Measurements from ENCODE around the gene FBXO2. TPM values are rescaled to one million over a fixed set of nuclear protein-coding genes. Genes with fewer than 3 reads are reported as not detected.

The FBXO2 gene
- total and polyA plus RNA-seq, 9 of the 15 experiments (the other 6 are each of a cell fraction or from before 2014, with no cell fraction given): 0.04 to 1.9 (median 0.27) TPM

- in situ Hi-C loops (cut with MboI) (no loop called here), intact Hi-C loops (cut with micrococcal nuclease) (loop anchor here (1.0 to 2.0 kb wide), 3 partner anchors 60 to 98 kb away; no protein-coding TSS in a partner anchor)
- H3K9me3 ChIP-seq (replicated peaks; ENCODE audit: control insufficient read depth, insufficient read depth, low read depth, low read length): no peaks in the 10 kb centered on the region
- H3K79me2 ChIP-seq (ENCODE audit: control insufficient read depth, insufficient read depth, low read length): no peaks in the 10 kb centered on the region
- H3K36me3 ChIP-seq (ENCODE audit: control insufficient read depth, insufficient read depth, low read length): no peaks in the 10 kb centered on the region
- 7% methylated on average over 45 of the region's 47 CpGs for WGBS (ENCODE audit: insufficient coverage, low coverage, missing lambda C conversion rate)
- DNase-seq (ENCODE audit: extremely low read depth in 1 of 4, low spot score in 3 of 4) (peak; percentile 76 to 88 (median 81)), FAIRE-seq (no peak), ATAC-seq (peak; percentile 79)
- H3K27me3 ChIP-seq (ENCODE audit: control insufficient read depth in 2 of 2, insufficient read depth in 2 of 2, low read length in 2 of 2): no peaks in the 10 kb centered on the region; a peak in 1 of 5 replicates
- H3K9ac ChIP-seq (ENCODE audit: insufficient read depth in 1 of 2, low read depth in 2 of 2, low read length in 2 of 2): peak overlapping the region; percentile 24 to 86; a peak in 3 of 4 replicates
- H2AFZ ChIP-seq (ENCODE audit: low read depth, low read length): peak overlapping the region; percentile 86
- BruUV-seq (replicated peaks): no TSS peak
- H3K9me1 ChIP-seq (ENCODE audit: control insufficient read depth, insufficient read depth, low read length): no peaks in the 10 kb centered on the region
- H3K27ac ChIP-seq (ENCODE audit: extremely low read depth, low read depth, low read length): no peak overlapping the region
- H3K4me1 ChIP-seq (replicated peaks in 1 of 2; ENCODE audit: control insufficient read depth in 2 of 2, insufficient read depth in 2 of 2, low read length in 2 of 2): peaks cover 19 to 64% of the 10 kb centered on the region in 2 experiments; a peak in 4 of 5 replicates
- peak overlapping the region; percentile 17 for H3K4me3 ChIP-seq
- ChIA-PET POLR2A (interaction anchor here (0.5 to 2.2 kb wide), 13 partner anchors 9 to 339 kb away, joined by 3 to 13 read pairs (median 5); no protein-coding TSS in a partner anchor), CTCF (ENCODE audit: low intra/inter-chr PET ratio) (interaction anchor here (0.5 to 3.7 kb wide), 11 partner anchors 14 to 317 kb away, joined by 3 to 52 read pairs (median 4); partner anchors contain the start of gene FBXO6)
- H3K4me2 ChIP-seq (ENCODE audit: insufficient read depth, low read length): peak overlapping the region; percentile 76
- H4K20me1 ChIP-seq (replicated peaks; ENCODE audit: control insufficient read depth, insufficient read depth, low read length): no peaks in the 10 kb centered on the region; the same call in 1 of the 2 replicates
- TF ChIP-seq ZNF76 (CRISPR knock-in tag; IDR thresholded peaks at IDR 0.05; ENCODE audit: borderline replicate concordance) (no peak), SRSF1 (IDR thresholded peaks at IDR 0.05; ENCODE audit: low read depth, low read length) (no peak), TAF7 (tag; IDR thresholded peaks at IDR 0.05) (no peak), ETS2 (tag; IDR thresholded peaks at IDR 0.05; ENCODE audit: borderline replicate concordance, poor library complexity, severe bottlenecking) (no peak), ATF7 (IDR thresholded peaks at IDR 0.05) (peak; percentile 59), KDM2B (CRISPR knock-in tag; IDR thresholded peaks at IDR 0.05) (peak; percentile 97), BACH1 (tag; IDR thresholded peaks at IDR 0.05) (no peak), MCM2 (IDR thresholded peaks at IDR 0.05; ENCODE audit: low read depth) (no peak), SIX5 (IDR thresholded peaks at IDR 0.05; ENCODE audit: borderline replicate concordance in 1 of 2, insufficient read depth in 1 of 2, low read depth in 1 of 2, low read length in 2 of 2) (no peak), NR1H2 (CRISPR knock-in tag; IDR thresholded peaks at IDR 0.05) (peak; percentile 81; the same call in 1 of the 2 replicates), NCOA6 (IDR thresholded peaks at IDR 0.05) (no peak), PHF8 (IDR thresholded peaks at IDR 0.05; ENCODE audit: borderline replicate concordance, low read length) (no peak; the same call in 1 of the 2 replicates), NONO (IDR thresholded peaks at IDR 0.05; ENCODE audit: low read depth in 2 of 2, low read length in 1 of 2) (peak in 1 of 2 experiments; percentile 84; a peak in 2 of 4 replicates), ZNF121 (CRISPR knock-in tag; conservative IDR thresholded peaks at IDR 0.05) (peak; percentile 37; the same call in 1 of the 2 replicates), PTBP1 (IDR thresholded peaks at IDR 0.05; ENCODE audit: low read depth, low read length) (peak; percentile 97), MAFK (IDR thresholded peaks at IDR 0.05; ENCODE audit: low read length) (0 out of 2 replicates have a peak, but pooled peaks have one; percentile 18), MCM5 (IDR thresholded peaks at IDR 0.05; ENCODE audit: low read depth) (no peak), ZNF77 (CRISPR knock-in tag; IDR thresholded peaks at IDR 0.05) (no peak)
- TF ChIP-seq, protein P1, sequence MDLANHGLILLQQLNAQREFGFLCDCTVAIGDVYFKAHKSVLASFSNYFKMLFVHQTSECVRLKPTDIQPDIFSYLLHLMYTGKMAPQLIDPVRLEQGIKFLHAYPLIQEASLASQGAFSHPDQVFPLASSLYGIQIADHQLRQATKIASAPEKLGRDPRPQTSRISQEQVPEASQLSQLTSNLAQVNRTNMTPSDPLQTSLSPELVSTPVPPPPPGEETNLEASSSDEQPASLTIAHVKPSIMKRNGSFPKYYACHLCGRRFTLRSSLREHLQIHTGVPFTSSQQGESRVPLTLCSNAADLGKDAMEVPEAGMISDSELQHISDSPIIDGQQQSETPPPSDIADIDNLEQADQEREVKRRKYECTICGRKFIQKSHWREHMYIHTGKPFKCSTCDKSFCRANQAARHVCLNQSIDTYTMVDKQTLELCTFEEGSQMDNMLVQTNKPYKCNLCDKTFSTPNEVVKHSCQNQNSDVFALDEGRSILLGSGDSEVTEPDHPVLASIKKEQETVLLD (IDR thresholded peaks at IDR 0.05): no peak
Observed at GRCh38 chr1:11650331-11650991, 3.8 kb downstream of the FBXO2 start.

All from K562 (cell line).